Measurements from ENCODE around the gene FAM180A. TPM values are rescaled to one million over a fixed set of nuclear protein-coding genes. Genes with fewer than 3 reads are reported as not detected.

The FAM180A gene
- total and polyA plus RNA-seq, 8 donors: 0.08 to 5.8 (median 1.4) TPM; not detected in 4

- no peak for DNase-seq
- no peaks in the 10 kb centered on the region for H3K36me3 ChIP-seq
- H3K4me1 ChIP-seq: peaks cover 0 to 9% (median 3%) of the 10 kb centered on the region in 4 donors
- intact Hi-C loops (cut with DNase I; ENCODE audit: low total_unique reads): no loop called here
- no peak overlapping the region for H3K4me3 ChIP-seq
- H3K9me3 ChIP-seq: no peaks in the 10 kb centered on the region
- TF ChIP-seq POLR2AphosphoS5 (IDR thresholded peaks at IDR 0.05) (no peak), CTCF (IDR thresholded peaks at IDR 0.05) (no peak), POLR2A (IDR thresholded peaks at IDR 0.05) (no peak), EP300 (IDR thresholded peaks at IDR 0.05) (no peak)
- WGBS, 5 donors: 88 to 91% (median 91%) methylated on average over 8 of the region's 8 CpGs
- peaks cover 0 to 5% (median 0%) of the 10 kb centered on the region in 3 donors for H3K27me3 ChIP-seq
- no peak overlapping the region for H3K27ac ChIP-seq
Measured at GRCh38 chr7:135753616-135754413, 5.2 kb upstream of the FAM180A start.

GRCh38 chr7:135747366-135747765 is 1.2 kb downstream of the FAM180A start:
- H3K27me3 ChIP-seq: no peaks in the 10 kb centered on the region
- no peak for DNase-seq
- WGBS, 5 donors: 86 to 89% (median 88%) methylated on average over 8 of the region's 8 CpGs
- intact Hi-C loops (cut with DNase I; ENCODE audit: low total_unique reads): no loop called here
- H3K4me1 ChIP-seq: peaks cover 0 to 12% (median 6%) of the 10 kb centered on the region in 4 donors
- peak overlapping the region in 1 of 4 donors; percentile 5 for H3K4me3 ChIP-seq
- TF ChIP-seq CTCF (IDR thresholded peaks at IDR 0.05): no peak
- no peak for TF ChIP-seq POLR2AphosphoS5 (IDR thresholded peaks at IDR 0.05)
- no peak for TF ChIP-seq EP300 (IDR thresholded peaks at IDR 0.05)
- TF ChIP-seq POLR2A (IDR thresholded peaks at IDR 0.05): no peak
- H3K36me3 ChIP-seq: no peaks in the 10 kb centered on the region
- H3K27ac ChIP-seq: peak overlapping the region in 2 of 5 donors; percentile 5 to 81
- no peaks in the 10 kb centered on the region for H3K9me3 ChIP-seq

- Histone ChIP-seq H3K4me1 (peaks cover 0 to 12% (median 6%) of the 10 kb centered on the region in 4 donors), H3K36me3 (no peaks in the 10 kb centered on the region), H3K4me3 (no peak overlapping the region), H3K27ac (peak overlapping the region in 2 of 5 donors; percentile 24 to 40), H3K9me3 (no peaks in the 10 kb centered on the region), H3K27me3 (no peaks in the 10 kb centered on the region)
- WGBS, 5 donors: 57 to 65% (median 63%) methylated on average over 9 of the region's 9 CpGs
- TF ChIP-seq CTCF (IDR thresholded peaks at IDR 0.05): no peak
- TF ChIP-seq POLR2AphosphoS5 (IDR thresholded peaks at IDR 0.05): peak in 1 of 3 donors; percentile 47
- peak in 1 of 2 donors; percentile 41 for DNase-seq
- intact Hi-C loops (cut with DNase I; ENCODE audit: low total_unique reads): no loop called here
Measured at GRCh38 chr7:135745703-135746312, 2.8 kb downstream of the FAM180A start.

GRCh38 chr7:135744938-135745702 is 3.5 kb downstream of the FAM180A start:
- no peaks in the 10 kb centered on the region for H3K27me3 ChIP-seq
- 71 to 89% (median 80%) methylated on average over 7 to 8 of the region's 8 CpGs for WGBS, 5 donors
- H3K9me3 ChIP-seq: no peaks in the 10 kb centered on the region
- H3K36me3 ChIP-seq: no peaks in the 10 kb centered on the region
- DNase-seq: no peak
- H3K27ac ChIP-seq: peak overlapping the region in 2 of 5 donors; percentile 24 to 40
- no peak overlapping the region for H3K4me3 ChIP-seq
- TF ChIP-seq EP300 (IDR thresholded peaks at IDR 0.05) (no peak), CTCF (IDR thresholded peaks at IDR 0.05) (no peak), POLR2AphosphoS5 (IDR thresholded peaks at IDR 0.05) (no peak), POLR2A (IDR thresholded peaks at IDR 0.05) (no peak)
- peaks cover 0 to 12% (median 6%) of the 10 kb centered on the region in 4 donors for H3K4me1 ChIP-seq
- intact Hi-C loops (cut with DNase I; ENCODE audit: low total_unique reads): no loop called here

Measured in stomach (tissue), 9 donors.